ENCODE data around the gene SMARCA2.

Gene SMARCA2

DNA sequence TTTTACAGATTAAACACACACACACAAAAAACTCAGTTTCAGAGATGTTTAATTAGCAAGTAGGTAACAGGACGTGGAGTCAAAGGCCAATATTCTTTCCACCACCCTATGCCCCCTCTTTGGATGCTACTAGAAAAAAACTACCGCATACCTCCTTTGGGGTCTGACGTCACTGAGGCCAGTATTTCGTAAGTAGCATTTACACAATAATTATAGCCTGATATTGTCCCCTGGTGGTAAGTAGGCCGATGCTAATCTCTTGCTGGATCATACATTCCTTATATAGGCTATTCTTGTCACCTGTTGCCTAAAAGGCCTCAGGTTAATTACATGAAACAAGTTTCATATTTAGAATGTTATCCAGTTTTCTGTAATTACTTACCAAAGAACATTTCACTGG, 21.0 kb upstream of the SMARCA2 start:
- H3K4me1 ChIP-seq (ENCODE audit: low read length) = no peaks in the 10 kb centered on the region
- no peak overlapping the region for H3K4me2 ChIP-seq (ENCODE audit: low read length)
- H2AFZ ChIP-seq (ENCODE audit: low read depth, low read length) = no peak overlapping the region
- no peaks in the 10 kb centered on the region for H3K36me3 ChIP-seq (replicated peaks; ENCODE audit: low read depth, low read length)
- H4K20me1 ChIP-seq (ENCODE audit: insufficient read depth, low read length) = no peaks in the 10 kb centered on the region
- H3K9me3 ChIP-seq (ENCODE audit: insufficient read depth, low read length) = no peaks in the 10 kb centered on the region
- H3K4me3 ChIP-seq (ENCODE audit: low read length) = no peak overlapping the region
- H3K27ac ChIP-seq (ENCODE audit: low read length) = no peak overlapping the region
- no peaks in the 10 kb centered on the region; the same call in 1 of the 2 replicates for H3K27me3 ChIP-seq (ENCODE audit: low read depth, low read length)
- H3K79me2 ChIP-seq (ENCODE audit: low read length) = no peaks in the 10 kb centered on the region
- TF ChIP-seq EZH2phosphoT487 (IDR thresholded peaks at IDR 0.05; ENCODE audit: low read depth) (no peak), CTCF (IDR thresholded peaks at IDR 0.05; ENCODE audit: low read depth, low read length) (no peak)
- H3K9ac ChIP-seq (ENCODE audit: low read length) = no peak overlapping the region

- Histone ChIP-seq H3K36me3 (replicated peaks; ENCODE audit: low read depth, low read length) (no peaks in the 10 kb centered on the region), H3K4me3 (ENCODE audit: low read length) (no peak overlapping the region), H3K79me2 (ENCODE audit: low read length) (no peaks in the 10 kb centered on the region), H3K4me2 (ENCODE audit: low read length) (no peak overlapping the region), H3K9me3 (ENCODE audit: insufficient read depth, low read length) (no peaks in the 10 kb centered on the region), H3K27ac (ENCODE audit: low read length) (no peak overlapping the region), H3K9ac (ENCODE audit: low read length) (no peak overlapping the region), H3K27me3 (ENCODE audit: low read depth, low read length) (no peaks in the 10 kb centered on the region; the same call in 1 of the 2 replicates), H4K20me1 (ENCODE audit: insufficient read depth, low read length) (no peaks in the 10 kb centered on the region), H2AFZ (ENCODE audit: low read depth, low read length) (no peak overlapping the region), H3K4me1 (ENCODE audit: low read length) (no peaks in the 10 kb centered on the region)
- no peak for TF ChIP-seq CTCF (IDR thresholded peaks at IDR 0.05; ENCODE audit: low read depth, low read length)
- TF ChIP-seq EZH2phosphoT487 (IDR thresholded peaks at IDR 0.05; ENCODE audit: low read depth) = no peak
Measured at GRCh38 chr9:1995084-1995483, 20.1 kb upstream of the SMARCA2 start.

DNA sequence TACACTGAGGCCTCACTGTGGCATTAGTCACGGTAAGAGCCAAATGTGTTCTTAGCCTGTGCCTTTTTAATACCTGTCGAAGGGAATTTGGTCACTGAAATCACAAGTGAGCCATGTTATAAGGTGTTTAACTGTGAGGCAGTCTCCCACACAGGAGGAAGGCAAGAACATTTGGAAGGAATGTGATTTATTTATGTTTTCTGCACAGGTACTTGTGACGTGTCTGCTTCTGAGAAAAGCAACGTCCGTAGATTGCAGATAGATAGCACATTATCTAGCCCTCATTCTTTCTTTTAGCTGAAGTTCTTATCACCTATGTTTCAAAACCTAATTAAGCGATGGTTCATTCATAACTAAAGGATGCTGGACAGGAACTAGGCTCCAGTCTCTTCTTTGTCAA, 19.0 kb upstream of the SMARCA2 start:
- no peak overlapping the region for H3K4me2 ChIP-seq (ENCODE audit: low read length)
- no peak overlapping the region for H3K9ac ChIP-seq (ENCODE audit: low read length)
- H3K9me3 ChIP-seq (ENCODE audit: insufficient read depth, low read length) = no peaks in the 10 kb centered on the region
- no peak overlapping the region for H3K4me3 ChIP-seq (ENCODE audit: low read length)
- no peaks in the 10 kb centered on the region for H4K20me1 ChIP-seq (ENCODE audit: insufficient read depth, low read length)
- no peaks in the 10 kb centered on the region; the same call in 1 of the 2 replicates for H3K27me3 ChIP-seq (ENCODE audit: low read depth, low read length)
- H3K36me3 ChIP-seq (replicated peaks; ENCODE audit: low read depth, low read length) = no peaks in the 10 kb centered on the region
- H3K27ac ChIP-seq (ENCODE audit: low read length) = no peak overlapping the region
- H2AFZ ChIP-seq (ENCODE audit: low read depth, low read length) = no peak overlapping the region
- H3K4me1 ChIP-seq (ENCODE audit: low read length) = no peaks in the 10 kb centered on the region
- TF ChIP-seq CTCF (IDR thresholded peaks at IDR 0.05; ENCODE audit: low read depth, low read length) (no peak), EZH2phosphoT487 (IDR thresholded peaks at IDR 0.05; ENCODE audit: low read depth) (no peak)
- H3K79me2 ChIP-seq (ENCODE audit: low read length) = no peaks in the 10 kb centered on the region

- Histone ChIP-seq H3K9ac (ENCODE audit: low read length) (no peak overlapping the region), H3K9me3 (ENCODE audit: insufficient read depth, low read length) (no peaks in the 10 kb centered on the region), H3K79me2 (ENCODE audit: low read length) (no peaks in the 10 kb centered on the region), H4K20me1 (ENCODE audit: insufficient read depth, low read length) (no peaks in the 10 kb centered on the region), H3K4me3 (ENCODE audit: low read length) (no peak overlapping the region), H3K27ac (ENCODE audit: low read length) (no peak overlapping the region), H3K27me3 (ENCODE audit: low read depth, low read length) (no peaks in the 10 kb centered on the region; the same call in 1 of the 2 replicates), H3K4me1 (ENCODE audit: low read length) (no peaks in the 10 kb centered on the region), H3K36me3 (replicated peaks; ENCODE audit: low read depth, low read length) (no peaks in the 10 kb centered on the region), H3K4me2 (ENCODE audit: low read length) (no peak overlapping the region), H2AFZ (ENCODE audit: low read depth, low read length) (no peak overlapping the region)
- TF ChIP-seq CTCF (IDR thresholded peaks at IDR 0.05; ENCODE audit: low read depth, low read length) = no peak
- TF ChIP-seq EZH2phosphoT487 (IDR thresholded peaks at IDR 0.05; ENCODE audit: low read depth) = no peak
Measured at GRCh38 chr9:1997646-1998045, 17.5 kb upstream of the SMARCA2 start.

All from OCI-LY3 (cell line).